Measurements from ENCODE around the gene COA8.
A peak's percentile ranks its signal among the peaks of the same experiment; 100 is the strongest.

The COA8 gene

DNA sequence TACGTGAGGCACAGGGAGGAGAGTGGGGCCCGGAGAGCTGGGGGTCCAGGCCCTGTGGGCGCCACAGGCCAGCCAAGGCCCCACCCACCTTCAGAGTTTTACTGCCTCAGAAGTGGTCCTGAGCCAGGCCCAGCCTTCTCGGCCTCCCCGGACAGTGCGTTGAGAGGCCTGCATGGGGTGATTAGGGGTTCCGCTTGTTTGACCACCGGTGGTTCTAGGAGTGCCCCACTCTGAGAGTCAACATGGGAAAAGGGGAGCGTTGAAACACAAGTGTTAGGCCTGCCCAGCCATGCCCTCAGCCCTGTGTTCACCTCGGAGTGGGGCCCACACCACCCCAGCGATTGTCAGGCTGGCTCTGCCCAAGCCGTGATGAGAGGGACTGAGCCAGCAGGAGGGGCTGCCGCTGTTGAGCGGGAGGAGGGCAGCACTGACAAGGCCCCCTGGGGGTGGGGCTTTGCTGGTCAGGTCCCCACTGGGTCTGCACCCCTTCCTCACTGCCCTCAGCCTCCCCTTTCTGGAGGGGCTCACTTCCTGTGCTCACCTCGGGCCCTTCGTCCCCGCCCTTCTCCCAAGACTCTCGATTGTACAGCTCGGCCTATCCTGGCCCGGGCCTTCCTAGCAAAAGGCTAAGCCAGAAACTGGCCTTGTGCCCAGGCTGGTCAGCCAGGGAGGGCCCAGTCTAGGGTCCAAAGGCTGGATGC, 44.9 kb upstream of the COA8 start:
- TF ChIP-seq FOXM1 (IDR thresholded peaks at IDR 0.05; ENCODE audit: borderline replicate concordance, low read depth): no peak
- TF ChIP-seq, protein P1, sequence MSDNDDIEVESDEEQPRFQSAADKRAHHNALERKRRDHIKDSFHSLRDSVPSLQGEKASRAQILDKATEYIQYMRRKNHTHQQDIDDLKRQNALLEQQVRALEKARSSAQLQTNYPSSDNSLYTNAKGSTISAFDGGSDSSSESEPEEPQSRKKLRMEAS (IDR thresholded peaks at IDR 0.05): no peak
- no peak for TF ChIP-seq NFIC (IDR thresholded peaks at IDR 0.05)
- TF ChIP-seq, protein P2, sequence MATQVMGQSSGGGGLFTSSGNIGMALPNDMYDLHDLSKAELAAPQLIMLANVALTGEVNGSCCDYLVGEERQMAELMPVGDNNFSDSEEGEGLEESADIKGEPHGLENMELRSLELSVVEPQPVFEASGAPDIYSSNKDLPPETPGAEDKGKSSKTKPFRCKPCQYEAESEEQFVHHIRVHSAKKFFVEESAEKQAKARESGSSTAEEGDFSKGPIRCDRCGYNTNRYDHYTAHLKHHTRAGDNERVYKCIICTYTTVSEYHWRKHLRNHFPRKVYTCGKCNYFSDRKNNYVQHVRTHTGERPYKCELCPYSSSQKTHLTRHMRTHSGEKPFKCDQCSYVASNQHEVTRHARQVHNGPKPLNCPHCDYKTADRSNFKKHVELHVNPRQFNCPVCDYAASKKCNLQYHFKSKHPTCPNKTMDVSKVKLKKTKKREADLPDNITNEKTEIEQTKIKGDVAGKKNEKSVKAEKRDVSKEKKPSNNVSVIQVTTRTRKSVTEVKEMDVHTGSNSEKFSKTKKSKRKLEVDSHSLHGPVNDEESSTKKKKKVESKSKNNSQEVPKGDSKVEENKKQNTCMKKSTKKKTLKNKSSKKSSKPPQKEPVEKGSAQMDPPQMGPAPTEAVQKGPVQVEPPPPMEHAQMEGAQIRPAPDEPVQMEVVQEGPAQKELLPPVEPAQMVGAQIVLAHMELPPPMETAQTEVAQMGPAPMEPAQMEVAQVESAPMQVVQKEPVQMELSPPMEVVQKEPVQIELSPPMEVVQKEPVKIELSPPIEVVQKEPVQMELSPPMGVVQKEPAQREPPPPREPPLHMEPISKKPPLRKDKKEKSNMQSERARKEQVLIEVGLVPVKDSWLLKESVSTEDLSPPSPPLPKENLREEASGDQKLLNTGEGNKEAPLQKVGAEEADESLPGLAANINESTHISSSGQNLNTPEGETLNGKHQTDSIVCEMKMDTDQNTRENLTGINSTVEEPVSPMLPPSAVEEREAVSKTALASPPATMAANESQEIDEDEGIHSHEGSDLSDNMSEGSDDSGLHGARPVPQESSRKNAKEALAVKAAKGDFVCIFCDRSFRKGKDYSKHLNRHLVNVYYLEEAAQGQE (IDR thresholded peaks at IDR 0.05; ENCODE audit: low read depth): no peak
- TF ChIP-seq EGR1 (IDR thresholded peaks at IDR 0.05): no peak
- no peak for TF ChIP-seq CEBPB (IDR thresholded peaks at IDR 0.05)
- no peak for TF ChIP-seq CREB1 (IDR thresholded peaks at IDR 0.05; ENCODE audit: low read depth)
- no peak for TF ChIP-seq ZBTB7A (IDR thresholded peaks at IDR 0.05; ENCODE audit: low read depth)
- TF ChIP-seq TEAD4 (IDR thresholded peaks at IDR 0.05): no peak
- TF ChIP-seq EP300 (IDR thresholded peaks at IDR 0.05; ENCODE audit: borderline replicate concordance): no peak
- TF ChIP-seq TCF12 (IDR thresholded peaks at IDR 0.05; ENCODE audit: low read depth): no peak
- TF ChIP-seq RAD21 (IDR thresholded peaks at IDR 0.05; ENCODE audit: low read depth): no peak
- TF ChIP-seq, protein P3, sequence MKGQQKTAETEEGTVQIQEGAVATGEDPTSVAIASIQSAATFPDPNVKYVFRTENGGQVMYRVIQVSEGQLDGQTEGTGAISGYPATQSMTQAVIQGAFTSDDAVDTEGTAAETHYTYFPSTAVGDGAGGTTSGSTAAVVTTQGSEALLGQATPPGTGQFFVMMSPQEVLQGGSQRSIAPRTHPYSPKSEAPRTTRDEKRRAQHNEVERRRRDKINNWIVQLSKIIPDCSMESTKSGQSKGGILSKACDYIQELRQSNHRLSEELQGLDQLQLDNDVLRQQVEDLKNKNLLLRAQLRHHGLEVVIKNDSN (IDR thresholded peaks at IDR 0.05): no peak
- no peak for TF ChIP-seq TAF1 (IDR thresholded peaks at IDR 0.05; ENCODE audit: low read depth)
- no peak for TF ChIP-seq YY1 (IDR thresholded peaks at IDR 0.05; ENCODE audit: low read depth)

DNA sequence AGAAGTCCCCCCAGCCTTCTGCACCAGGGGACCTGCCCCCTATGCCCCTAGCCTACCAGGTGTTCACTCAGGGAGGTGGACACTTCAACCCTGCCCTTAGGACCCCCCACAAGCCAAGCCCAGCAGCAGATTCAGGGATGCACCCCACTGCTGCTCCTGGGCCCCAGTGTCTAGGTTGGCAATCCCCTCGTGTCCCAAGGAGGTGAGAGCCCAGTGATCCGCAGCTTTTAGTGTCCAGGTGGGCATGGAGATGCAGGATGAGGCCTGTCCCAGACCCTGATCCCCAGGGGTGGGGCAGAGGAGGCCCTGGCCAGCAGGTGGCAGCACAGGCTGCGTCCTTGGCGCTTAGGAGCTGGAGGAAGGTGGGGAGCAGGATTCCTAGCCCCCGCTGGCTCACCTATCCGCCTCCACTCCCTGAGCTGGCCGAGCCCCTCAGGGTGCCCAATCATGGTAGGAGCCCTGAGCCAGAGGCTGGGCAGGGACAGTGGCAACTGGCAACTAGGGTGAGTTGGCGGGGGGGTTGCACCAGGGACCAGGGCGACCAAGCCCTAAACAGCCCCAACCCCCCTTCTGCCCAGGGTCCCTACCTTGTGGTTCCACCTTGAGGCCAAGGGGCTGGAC, 44.2 kb upstream of the COA8 start:
- TF ChIP-seq ZBTB7A (IDR thresholded peaks at IDR 0.05; ENCODE audit: low read depth) (peak; percentile 30; the same call in 1 of the 2 replicates), CEBPB (IDR thresholded peaks at IDR 0.05) (no peak), NFIC (IDR thresholded peaks at IDR 0.05) (0 out of 2 replicates have a peak, but pooled peaks have one; percentile 13), RAD21 (IDR thresholded peaks at IDR 0.05; ENCODE audit: low read depth) (peak; percentile 84), EP300 (IDR thresholded peaks at IDR 0.05; ENCODE audit: borderline replicate concordance) (no peak)

DNA sequence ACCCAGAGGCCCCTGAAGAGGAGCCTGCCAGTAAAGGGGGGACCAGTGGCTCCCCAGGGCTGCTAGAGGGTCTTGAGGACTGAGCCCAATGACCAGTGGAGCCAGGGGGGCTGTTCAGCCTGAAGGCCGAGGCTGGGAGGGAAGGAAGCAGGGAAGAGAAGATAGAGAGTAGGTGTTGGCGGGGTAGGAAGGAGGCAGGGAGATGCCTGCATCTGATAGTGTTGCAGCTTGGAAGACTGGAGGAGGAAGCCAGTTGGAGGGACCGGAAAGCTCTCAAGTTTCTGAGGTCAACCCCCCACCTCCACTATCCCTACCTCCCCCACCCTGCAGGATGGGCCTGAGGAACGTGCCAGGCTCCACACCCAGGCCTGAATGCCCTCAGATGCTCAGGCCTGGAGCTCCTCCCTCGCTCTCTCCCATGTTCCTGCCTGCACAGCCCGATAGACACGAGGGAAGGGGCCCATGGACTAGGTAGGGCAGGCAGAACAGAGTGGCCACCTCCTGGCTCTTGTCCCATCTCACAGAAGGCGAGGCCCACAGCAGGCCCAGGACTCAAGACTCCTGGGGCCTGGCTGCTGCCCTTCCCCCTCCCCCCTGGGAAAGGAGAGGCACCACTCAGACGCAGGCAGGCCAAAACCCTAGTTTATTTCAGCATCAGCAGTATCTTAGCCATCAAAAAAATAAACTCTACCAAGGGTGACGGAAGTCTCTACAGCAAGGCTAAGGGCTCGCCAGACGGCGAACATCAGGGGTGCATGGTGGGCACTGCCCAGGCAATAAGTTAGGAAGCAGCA, 43.5 kb upstream of the COA8 start:
- no peak for TF ChIP-seq NFIC (IDR thresholded peaks at IDR 0.05)

DNA sequence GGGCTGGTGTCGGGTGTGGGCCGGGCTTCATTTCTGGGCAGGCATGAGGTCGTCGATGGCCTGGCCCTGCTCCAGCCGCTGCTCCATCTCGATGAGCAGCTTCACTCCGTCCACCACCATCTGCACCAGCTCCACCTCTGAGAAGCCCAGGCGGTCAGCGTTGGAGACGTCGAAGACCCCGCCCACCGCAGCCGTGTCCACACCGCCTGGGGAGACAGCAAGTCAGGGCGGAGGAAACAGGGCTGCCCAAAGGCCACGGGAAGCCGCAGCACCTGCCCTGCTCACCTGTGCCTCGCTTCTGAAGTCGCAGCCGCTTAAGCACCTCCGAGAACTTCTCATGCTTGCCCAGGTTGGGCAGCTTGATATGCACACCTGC, 42.9 kb upstream of the COA8 start:
- TF ChIP-seq TCF12 (IDR thresholded peaks at IDR 0.05; ENCODE audit: low read depth) (peak; percentile 49; the same call in 1 of the 2 replicates), ZBTB7A (IDR thresholded peaks at IDR 0.05; ENCODE audit: low read depth) (no peak), CEBPB (IDR thresholded peaks at IDR 0.05) (no peak), TAF1 (IDR thresholded peaks at IDR 0.05; ENCODE audit: low read depth) (no peak), EGR1 (IDR thresholded peaks at IDR 0.05) (no peak), EP300 (IDR thresholded peaks at IDR 0.05; ENCODE audit: borderline replicate concordance) (no peak), NFIC (IDR thresholded peaks at IDR 0.05) (peak; percentile 62)

DNA sequence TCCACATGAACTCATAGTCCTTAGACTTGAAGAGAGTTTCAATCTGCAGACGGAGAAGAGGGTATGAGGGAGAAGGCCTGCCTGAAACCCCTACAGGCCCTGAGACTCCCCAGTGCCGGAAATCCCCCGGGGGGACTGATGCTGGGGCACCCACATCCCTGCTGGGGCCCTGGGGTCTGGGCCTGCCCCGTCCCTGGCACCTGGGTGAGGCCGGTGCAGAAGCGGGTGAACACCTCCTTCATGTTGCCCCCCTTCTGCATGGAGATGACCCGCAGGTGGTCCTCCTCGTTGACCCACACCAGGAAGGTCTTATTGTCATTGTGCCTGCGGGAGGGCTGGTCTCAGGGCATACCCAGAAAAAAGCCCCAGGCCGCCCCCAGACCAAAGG, 42.5 kb upstream of the COA8 start:
- TF ChIP-seq TAF1 (IDR thresholded peaks at IDR 0.05; ENCODE audit: low read depth): no peak
- no peak for TF ChIP-seq CEBPB (IDR thresholded peaks at IDR 0.05)
- TF ChIP-seq FOXM1 (IDR thresholded peaks at IDR 0.05; ENCODE audit: borderline replicate concordance, low read depth): no peak
- no peak for TF ChIP-seq RAD21 (IDR thresholded peaks at IDR 0.05; ENCODE audit: low read depth)
- TF ChIP-seq EGR1 (IDR thresholded peaks at IDR 0.05): no peak
- TF ChIP-seq, protein P2 (IDR thresholded peaks at IDR 0.05; ENCODE audit: low read depth): no peak
- TF ChIP-seq EP300 (IDR thresholded peaks at IDR 0.05; ENCODE audit: borderline replicate concordance): no peak
- TF ChIP-seq, protein P3 (IDR thresholded peaks at IDR 0.05): no peak
- no peak for TF ChIP-seq CREB1 (IDR thresholded peaks at IDR 0.05; ENCODE audit: low read depth)

All from Ishikawa (cell line).